Measurements from ENCODE around the gene BLNK. TPM values are rescaled to one million over a fixed set of nuclear protein-coding genes. Genes with fewer than 3 reads are reported as not detected.

The BLNK gene
- total and polyA plus RNA-seq, 11 donors, result 0.25 to 11.1 (median 0.89) TPM; not detected in 1

DNA sequence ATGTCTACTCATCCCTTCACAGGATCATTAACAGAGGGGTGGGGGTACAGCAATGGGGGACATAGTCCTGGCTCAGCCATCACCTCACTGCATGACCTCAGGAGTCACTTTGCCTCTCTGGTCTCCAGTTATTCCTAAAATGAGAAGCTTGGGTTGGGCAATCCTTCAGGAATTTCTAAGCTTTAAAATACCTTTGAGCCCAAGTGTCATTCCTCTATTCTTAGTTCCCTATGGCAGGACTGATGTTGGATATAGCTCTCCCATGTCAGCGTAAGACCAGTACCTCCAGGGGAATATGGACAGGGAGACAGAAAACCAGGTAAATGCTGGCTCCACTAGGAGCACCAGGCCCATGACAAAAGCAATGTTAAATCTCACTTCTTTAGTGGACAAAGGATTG is 34.5 kb downstream of the BLNK start:
- no peak overlapping the region for H3K4me3 ChIP-seq
- intact Hi-C loops (cut with DNase I), result no loop called here
- H3K4me1 ChIP-seq, result peaks cover 0 to 8% (median 0%) of the 10 kb centered on the region in 12 donors
- WGBS, 4 donors, result 72 to 92% (median 88%) methylated on average over 1 of the region's 1 CpG
- no peaks in the 10 kb centered on the region for H3K36me3 ChIP-seq
- no peaks in the 10 kb centered on the region for H3K9me3 ChIP-seq
- DNase-seq (no peak), ATAC-seq (no peak)
- H3K27me3 ChIP-seq, result peaks cover 0 to 18% (median 0%) of the 10 kb centered on the region in 9 donors
- H3K27ac ChIP-seq, result no peak overlapping the region
- TF ChIP-seq POLR2A (IDR thresholded peaks at IDR 0.05), result no peak
- TF ChIP-seq, protein P1, sequence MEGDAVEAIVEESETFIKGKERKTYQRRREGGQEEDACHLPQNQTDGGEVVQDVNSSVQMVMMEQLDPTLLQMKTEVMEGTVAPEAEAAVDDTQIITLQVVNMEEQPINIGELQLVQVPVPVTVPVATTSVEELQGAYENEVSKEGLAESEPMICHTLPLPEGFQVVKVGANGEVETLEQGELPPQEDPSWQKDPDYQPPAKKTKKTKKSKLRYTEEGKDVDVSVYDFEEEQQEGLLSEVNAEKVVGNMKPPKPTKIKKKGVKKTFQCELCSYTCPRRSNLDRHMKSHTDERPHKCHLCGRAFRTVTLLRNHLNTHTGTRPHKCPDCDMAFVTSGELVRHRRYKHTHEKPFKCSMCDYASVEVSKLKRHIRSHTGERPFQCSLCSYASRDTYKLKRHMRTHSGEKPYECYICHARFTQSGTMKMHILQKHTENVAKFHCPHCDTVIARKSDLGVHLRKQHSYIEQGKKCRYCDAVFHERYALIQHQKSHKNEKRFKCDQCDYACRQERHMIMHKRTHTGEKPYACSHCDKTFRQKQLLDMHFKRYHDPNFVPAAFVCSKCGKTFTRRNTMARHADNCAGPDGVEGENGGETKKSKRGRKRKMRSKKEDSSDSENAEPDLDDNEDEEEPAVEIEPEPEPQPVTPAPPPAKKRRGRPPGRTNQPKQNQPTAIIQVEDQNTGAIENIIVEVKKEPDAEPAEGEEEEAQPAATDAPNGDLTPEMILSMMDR (IDR thresholded peaks at IDR 0.05), result no peak

DNA sequence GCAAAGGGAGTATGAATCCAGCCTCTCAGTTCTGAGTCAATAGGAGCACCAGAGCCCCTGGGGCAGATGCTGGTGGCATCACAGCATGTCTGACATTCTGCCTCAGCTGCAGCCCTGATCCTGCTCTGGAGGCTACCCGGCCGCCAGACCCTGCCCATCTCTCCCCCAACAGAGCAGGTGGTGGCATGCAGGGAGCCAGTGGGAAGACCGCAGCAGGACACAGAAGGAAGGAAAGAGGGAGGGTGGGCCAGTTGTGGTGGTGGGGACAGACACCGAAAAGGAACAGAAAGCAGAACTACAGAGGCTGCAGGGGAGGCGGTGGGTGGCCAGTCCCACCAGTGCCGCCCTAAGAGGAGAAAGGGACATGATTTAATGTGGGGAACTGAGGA is 35.3 kb downstream of the BLNK start:
- intact Hi-C loops (cut with DNase I), result no loop called here
- Histone ChIP-seq H3K27ac (no peak overlapping the region), H3K4me3 (no peak overlapping the region), H3K36me3 (no peaks in the 10 kb centered on the region), H3K4me1 (peaks cover 0 to 8% (median 0%) of the 10 kb centered on the region in 12 donors), H3K9me3 (no peaks in the 10 kb centered on the region), H3K27me3 (peaks cover 0 to 18% (median 0%) of the 10 kb centered on the region in 9 donors)
- WGBS, 4 donors, result 72 to 86% (median 84%) methylated on average over 6 of the region's 6 CpGs
- TF ChIP-seq POLR2A (IDR thresholded peaks at IDR 0.05), result no peak
- TF ChIP-seq, protein P1 (IDR thresholded peaks at IDR 0.05), result no peak
- DNase-seq, result peak in 1 of 5 donors; percentile 18
- peak in 2 of 4 donors; percentile 18 to 44 for ATAC-seq

DNA sequence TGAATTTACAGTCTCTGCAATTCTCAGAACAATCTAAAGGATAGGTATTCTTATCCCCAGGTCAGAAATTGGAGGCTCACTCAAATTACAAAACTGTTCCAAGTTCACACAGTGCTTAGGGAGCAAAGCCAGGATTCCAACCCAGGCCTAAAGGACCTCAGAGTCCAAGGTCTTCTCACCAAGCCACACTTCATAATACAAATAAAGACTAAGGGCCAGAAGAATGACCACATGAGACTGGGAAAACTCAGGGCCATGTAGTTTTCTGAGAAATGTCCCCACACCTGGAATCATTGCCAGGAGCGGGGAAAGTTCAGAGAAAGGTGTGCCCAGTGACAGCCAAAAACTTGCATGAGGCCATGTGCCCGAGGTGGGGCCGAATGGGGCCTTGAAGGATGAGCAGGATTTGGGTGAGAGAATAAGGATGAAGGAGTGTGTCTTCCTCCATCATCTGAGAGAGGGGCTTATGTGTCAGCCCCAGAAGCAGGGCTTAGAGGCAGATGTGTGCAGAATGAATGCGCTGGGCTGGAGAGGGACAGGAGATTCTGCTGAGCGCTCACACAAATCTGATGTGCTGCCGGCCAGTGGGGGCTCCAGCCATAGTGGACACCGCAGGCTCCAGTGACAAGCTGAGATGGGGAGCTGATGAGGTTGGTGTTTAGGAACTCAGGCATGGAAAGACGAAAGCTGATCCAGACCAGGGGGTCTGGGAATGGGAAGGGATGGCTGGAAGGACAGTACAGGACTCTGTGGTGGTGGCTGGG is 35.9 kb downstream of the BLNK start:
- no peak overlapping the region for H3K27ac ChIP-seq
- no peaks in the 10 kb centered on the region for H3K36me3 ChIP-seq
- H3K4me1 ChIP-seq, result peaks cover 0 to 8% (median 0%) of the 10 kb centered on the region in 12 donors
- WGBS, 4 donors, result 83 to 91% (median 90%) methylated on average over 8 of the region's 8 CpGs
- no peak for ATAC-seq
- H3K4me3 ChIP-seq, result no peak overlapping the region
- no peak for DNase-seq
- peaks cover 0 to 18% (median 0%) of the 10 kb centered on the region in 9 donors for H3K27me3 ChIP-seq
- intact Hi-C loops (cut with DNase I), result no loop called here
- TF ChIP-seq, protein P1 (IDR thresholded peaks at IDR 0.05), result no peak
- no peak for TF ChIP-seq POLR2A (IDR thresholded peaks at IDR 0.05)
- H3K9me3 ChIP-seq, result no peaks in the 10 kb centered on the region

DNA sequence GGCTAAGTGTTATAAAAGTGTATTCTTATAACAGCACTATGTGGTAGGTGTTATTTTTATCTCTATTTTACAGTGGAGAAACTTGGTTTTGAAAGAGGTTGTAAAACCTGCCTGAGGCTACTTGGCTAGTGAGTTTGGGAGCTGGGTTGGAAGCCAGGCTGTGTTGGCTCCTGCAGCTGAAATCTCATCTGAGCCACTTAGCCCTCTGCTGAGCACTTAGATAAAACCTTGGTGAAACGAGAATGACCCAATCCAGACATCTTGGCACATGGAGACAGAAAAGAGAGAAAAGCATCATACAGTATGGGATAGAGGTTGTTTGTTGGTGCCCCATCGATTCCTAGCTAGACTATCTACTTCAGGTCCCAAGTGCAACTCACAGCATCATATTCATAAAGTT is 37.4 kb downstream of the BLNK start:
- TF ChIP-seq, protein P1 (IDR thresholded peaks at IDR 0.05), result no peak
- TF ChIP-seq POLR2A (IDR thresholded peaks at IDR 0.05), result no peak
- ATAC-seq (peak; percentile 52 to 83 (median 69)), DNase-seq (peak in 1 of 5 donors; percentile 38)
- peaks cover 0 to 18% (median 0%) of the 10 kb centered on the region in 9 donors for H3K27me3 ChIP-seq
- H3K4me1 ChIP-seq, result peaks cover 0 to 8% (median 0%) of the 10 kb centered on the region in 12 donors
- H3K9me3 ChIP-seq, result no peaks in the 10 kb centered on the region
- intact Hi-C loops (cut with DNase I), result loop anchor here in 1 of 10 donors (5.0 kb wide), 1 partner anchor 53 kb away; no protein-coding TSS in a partner anchor
- no peak overlapping the region for H3K27ac ChIP-seq
- no peak overlapping the region for H3K4me3 ChIP-seq
- no peaks in the 10 kb centered on the region for H3K36me3 ChIP-seq
- WGBS, 4 donors, result 14 to 40% (median 32%) methylated on average over 2 of the region's 2 CpGs
